Mesendoderm (in vitro differentiated cells): ENCODE results near the gene TMC3.

Experiments
- DNase-seq: peaks from one replicate; pipeline ENCODE4 v3.0.0; 2013
- H2AK5ac ChIP-seq: 2 replicates; pipeline ENCODE4 v1.6.1; 2013; ENCODE audit warnings: low read length, inconsistent platforms
- H2BK120ac ChIP-seq: 2 replicates; pipeline ENCODE4 v1.6.1; 2013; ENCODE audit warnings: low read depth, mild to moderate bottlenecking, low read length, moderate library complexity, mixed read lengths
- H2BK15ac ChIP-seq: replicated peaks from 2 replicates; pipeline ENCODE4 v1.6.1; 2013; ENCODE audit warnings: low read depth, mild to moderate bottlenecking, moderate library complexity
- H2BK5ac ChIP-seq: 2 replicates; pipeline ENCODE4 v1.6.1; 2013; ENCODE audit warnings: low read length, inconsistent platforms
- H3K18ac ChIP-seq: 2 replicates; pipeline ENCODE4 v1.6.1; 2013; ENCODE audit warnings: mild to moderate bottlenecking, low read length, mixed read lengths
- H3K23ac ChIP-seq: one replicate; pipeline ENCODE4 v1.6.1; 2013; ENCODE audit warnings: low read length
- H3K27ac ChIP-seq: 2 replicates; pipeline ENCODE4 v1.5.1; 2013; ENCODE audit warnings: low read depth, mild to moderate bottlenecking, inconsistent platforms, low read length, moderate library complexity
- H3K27me3 ChIP-seq: 2 replicates; pipeline ENCODE4 v1.6.1; 2013; ENCODE audit warnings: low read length, control low read depth, mild to moderate bottlenecking, inconsistent platforms; ENCODE audit not compliant: insufficient read depth, poor library complexity
- H3K36me3 ChIP-seq: 2 replicates; pipeline ENCODE4 v1.6.1; 2013; ENCODE audit warnings: low read length, inconsistent platforms; ENCODE audit not compliant: control insufficient read depth, insufficient read depth
- H3K4ac ChIP-seq: one replicate; pipeline ENCODE4 v1.6.1; 2013; ENCODE audit warnings: low read depth, mild to moderate bottlenecking, low read length, moderate library complexity
- H3K4me1 ChIP-seq: 2 replicates; pipeline ENCODE4 v1.6.1; 2013; ENCODE audit warnings: low read depth, low read length, inconsistent platforms; ENCODE audit not compliant: control insufficient read depth
- H3K4me2 ChIP-seq: 2 replicates; pipeline ENCODE4 v1.6.1; 2013; ENCODE audit warnings: low read length
- H3K4me3 ChIP-seq: 2 replicates; pipeline ENCODE4 v1.5.1; 2013; ENCODE audit warnings: mild to moderate bottlenecking, low read length
- H3K56ac ChIP-seq: one replicate; pipeline ENCODE4 v1.6.1; 2013; ENCODE audit warnings: low read length
- H3K79me1 ChIP-seq: 2 replicates; pipeline ENCODE4 v1.6.1; 2013; ENCODE audit warnings: low read length, inconsistent platforms
- H3K79me2 ChIP-seq: 2 replicates; pipeline ENCODE4 v1.6.1; 2013; ENCODE audit warnings: mild to moderate bottlenecking, low read length; ENCODE audit not compliant: control insufficient read depth, insufficient read depth
- H3K9ac ChIP-seq: 2 replicates; pipeline ENCODE4 v1.6.1; 2013; ENCODE audit warnings: low read length, inconsistent platforms
- H4K5ac ChIP-seq: one replicate; pipeline ENCODE4 v1.6.1; 2013; ENCODE audit warnings: low read length
- H4K8ac ChIP-seq: one replicate; pipeline ENCODE4 v1.6.1; 2013; ENCODE audit warnings: low read depth, mild to moderate bottlenecking, control low read depth, low read length, moderate library complexity
- WGBS: extraction: QIAGEN DNeasy Blood & Tissue Kit; methylation state at CpG from one replicate; pipeline ENCODE4 v1.1.7; 2013; ENCODE audit warnings: low lambda C conversion rate, missing lambda C conversion rate; ENCODE audit not compliant: insufficient coverage; ENCODE audit errors: extremely low coverage; 5-methylcytosine and 5-hydroxymethylcytosine counted together

The TMC3 gene

GRCh38 chr15:81296673-81297072, 77.3 kb downstream of the TMC3 start:
- H3K4me3 ChIP-seq: no peak overlapping the region
- H3K79me1 ChIP-seq: no peaks in the 10 kb centered on the region
- H3K9ac ChIP-seq: no peak overlapping the region
- no peak overlapping the region for H3K27ac ChIP-seq
- WGBS: no CpG with 5 or more reads among the region's 11 CpGs
- no peak overlapping the region for H2BK5ac ChIP-seq
- no peak overlapping the region for H4K8ac ChIP-seq
- H3K4me1 ChIP-seq: no peaks in the 10 kb centered on the region
- H2AK5ac ChIP-seq: no peak overlapping the region
- H3K23ac ChIP-seq: no peak overlapping the region
- no peaks in the 10 kb centered on the region for H3K36me3 ChIP-seq
- no peak overlapping the region for H3K4me2 ChIP-seq
- no peak overlapping the region for H3K4ac ChIP-seq
- no peak overlapping the region for H3K18ac ChIP-seq
- H3K27me3 ChIP-seq: no peaks in the 10 kb centered on the region
- no peaks in the 10 kb centered on the region for H3K79me2 ChIP-seq
- no peak overlapping the region for H4K5ac ChIP-seq
- H2BK120ac ChIP-seq: no peak overlapping the region
- DNase-seq: peak; percentile 54
- no peak overlapping the region for H3K56ac ChIP-seq
- H2BK15ac ChIP-seq: no peak overlapping the region

- DNase-seq: no peak
- no peaks in the 10 kb centered on the region for H3K79me1 ChIP-seq
- H3K23ac ChIP-seq: no peak overlapping the region
- no peak overlapping the region for H3K4me3 ChIP-seq
- no peak overlapping the region for H3K9ac ChIP-seq
- no peaks in the 10 kb centered on the region for H3K79me2 ChIP-seq
- H3K56ac ChIP-seq: no peak overlapping the region
- no peak overlapping the region for H3K4me2 ChIP-seq
- H2BK120ac ChIP-seq: no peak overlapping the region
- H4K5ac ChIP-seq: no peak overlapping the region
- no peak overlapping the region for H2AK5ac ChIP-seq
- H3K27me3 ChIP-seq: no peaks in the 10 kb centered on the region
- no peak overlapping the region for H2BK5ac ChIP-seq
- H3K36me3 ChIP-seq: no peaks in the 10 kb centered on the region
- H4K8ac ChIP-seq: no peak overlapping the region
- H3K27ac ChIP-seq: no peak overlapping the region
- no CpG with 5 or more reads among the region's 2 CpGs for WGBS
- no peak overlapping the region for H3K18ac ChIP-seq
- H3K4ac ChIP-seq: no peak overlapping the region
- H3K4me1 ChIP-seq: no peaks in the 10 kb centered on the region
- no peak overlapping the region for H2BK15ac ChIP-seq
Measured at GRCh38 chr15:81296186-81296585, 77.8 kb downstream of the TMC3 start.

GRCh38 chr15:81295486-81296121, 78.4 kb downstream of the TMC3 start:
- Histone ChIP-seq H2BK15ac (no peak overlapping the region), H2BK120ac (no peak overlapping the region), H3K27ac (no peak overlapping the region), H3K56ac (no peak overlapping the region), H4K8ac (no peak overlapping the region), H3K4ac (no peak overlapping the region), H3K23ac (no peak overlapping the region), H2AK5ac (no peak overlapping the region), H4K5ac (no peak overlapping the region), H3K9ac (no peak overlapping the region), H3K36me3 (no peaks in the 10 kb centered on the region), H3K4me2 (no peak overlapping the region), H3K79me2 (no peaks in the 10 kb centered on the region), H3K27me3 (no peaks in the 10 kb centered on the region), H3K18ac (no peak overlapping the region), H3K4me1 (no peaks in the 10 kb centered on the region), H2BK5ac (no peak overlapping the region), H3K79me1 (no peaks in the 10 kb centered on the region), H3K4me3 (no peak overlapping the region)
- WGBS: no CpG with 5 or more reads among the region's 5 CpGs
- no peak for DNase-seq

GRCh38 chr15:81294516-81294880, 79.5 kb downstream of the TMC3 start:
- H3K18ac ChIP-seq: no peak overlapping the region
- H2BK5ac ChIP-seq: no peak overlapping the region
- H3K4me1 ChIP-seq: no peaks in the 10 kb centered on the region
- WGBS: no CpG with 5 or more reads among the region's 6 CpGs
- no peak overlapping the region for H3K4me3 ChIP-seq
- H3K4ac ChIP-seq: no peak overlapping the region
- H4K8ac ChIP-seq: no peak overlapping the region
- no peaks in the 10 kb centered on the region for H3K36me3 ChIP-seq
- H2AK5ac ChIP-seq: no peak overlapping the region
- peak overlapping the region; percentile 15 for H3K56ac ChIP-seq
- H3K79me1 ChIP-seq: no peaks in the 10 kb centered on the region
- no peaks in the 10 kb centered on the region for H3K79me2 ChIP-seq
- H2BK120ac ChIP-seq: no peak overlapping the region
- no peak overlapping the region for H2BK15ac ChIP-seq
- H3K27me3 ChIP-seq: no peaks in the 10 kb centered on the region
- peak; percentile 28 for DNase-seq
- no peak overlapping the region for H3K23ac ChIP-seq
- H3K4me2 ChIP-seq: no peak overlapping the region
- H4K5ac ChIP-seq: no peak overlapping the region
- H3K27ac ChIP-seq: no peak overlapping the region
- no peak overlapping the region for H3K9ac ChIP-seq

GRCh38 chr15:81293728-81294515, 80.1 kb downstream of the TMC3 start:
- Histone ChIP-seq H3K4me1 (no peaks in the 10 kb centered on the region), H3K4me3 (no peak overlapping the region), H3K4me2 (no peak overlapping the region), H2BK15ac (no peak overlapping the region), H3K27ac (no peak overlapping the region), H3K27me3 (no peaks in the 10 kb centered on the region), H3K79me2 (no peaks in the 10 kb centered on the region), H2BK120ac (no peak overlapping the region), H4K8ac (no peak overlapping the region), H2AK5ac (no peak overlapping the region), H3K9ac (no peak overlapping the region), H3K79me1 (no peaks in the 10 kb centered on the region), H2BK5ac (no peak overlapping the region), H4K5ac (no peak overlapping the region), H3K4ac (no peak overlapping the region), H3K23ac (no peak overlapping the region), H3K56ac (peak overlapping the region; percentile 15), H3K18ac (no peak overlapping the region), H3K36me3 (no peaks in the 10 kb centered on the region)
- DNase-seq: no peak
- WGBS: no CpG with 5 or more reads among the region's 9 CpGs
